RWPE1 (cell line): ENCODE data around the gene BPHL.

Experiments
- CTCF ChIA-PET: fragments of 350-600 bp; sonication (Branson Sonifier 250); formaldehyde crosslinking; extraction: SDS; loops from one replicate; lab custom pipeline; 2021; lab: Yijun Ruan, JAX
- POLR2A ChIA-PET: fragments of 400-600 bp; formaldehyde crosslinking; extraction: SDS; loops from one replicate; lab custom pipeline; 2020; ENCODE audit warnings: antibody characterized with exemption; ENCODE audit not compliant: low non-redundant PET; lab: Yijun Ruan, JAX
- DNase-seq: peaks from one replicate; pipeline ENCODE4 v3.0.0; 2012; ENCODE audit warnings: low spot score
- H3K27ac ChIP-seq: fragments of 450-650 bp; 2 replicates; pipeline ENCODE4 v1.5.1; 2017
- CTCF ChIP-seq: fragments of 450-650 bp; conservative IDR thresholded peaks from 2 replicates; pipeline ENCODE4 v1.5.1; 2017; ENCODE audit warnings: low read depth, mild to moderate bottlenecking

Gene BPHL

GRCh38 chr6:3114377-3114776 is 4.1 kb upstream of the BPHL start:
- ChIA-PET CTCF (no interaction called here), POLR2A (no interaction called here)
- no peak for DNase-seq
- no peak for TF ChIP-seq CTCF
- no peak overlapping the region for H3K27ac ChIP-seq

- POLR2A ChIA-PET, result interaction anchor here (1.0 kb wide), 1 partner anchor 91 kb away, joined by 3 read pairs; no protein-coding TSS in a partner anchor
- no peak for TF ChIP-seq CTCF
- DNase-seq, result no peak
- H3K27ac ChIP-seq, result peak overlapping the region; percentile 88
- CTCF ChIA-PET, result no interaction called here
Measured at GRCh38 chr6:3117912-3118352, 579 bp upstream of the BPHL start.

- no peak for TF ChIP-seq CTCF
- DNase-seq, result peak; percentile 42
- ChIA-PET POLR2A (interaction anchor here (1.0 kb wide), 1 partner anchor 90 kb away, joined by 3 read pairs; no protein-coding TSS in a partner anchor), CTCF (interaction anchor here (1.0 kb wide), 1 partner anchor 10 kb away, joined by 4 read pairs; no protein-coding TSS in a partner anchor)
- H3K27ac ChIP-seq, result peak overlapping the region; percentile 88
Measured at GRCh38 chr6:3119040-3119723, 671 bp downstream of the BPHL start.

GRCh38 chr6:3120765-3121089 is 2.2 kb downstream of the BPHL start:
- no peak overlapping the region for H3K27ac ChIP-seq
- POLR2A ChIA-PET, result no interaction called here
- CTCF ChIA-PET, result interaction anchor here (1.0 kb wide), 1 partner anchor 37 kb away, joined by 5 read pairs; the partner anchor contains the start of gene TUBB2A
- no peak for TF ChIP-seq CTCF
- no peak for DNase-seq

- H3K27ac ChIP-seq, result no peak overlapping the region
- DNase-seq, result no peak
- TF ChIP-seq CTCF, result no peak
- POLR2A ChIA-PET, result no interaction called here
- CTCF ChIA-PET, result interaction anchor here (0.5 kb wide), 1 partner anchor 434 kb away, joined by 3 read pairs; no protein-coding TSS in a partner anchor
Measured at GRCh38 chr6:3122823-3123182, 4.3 kb downstream of the BPHL start.

GRCh38 chr6:3124667-3125066 is 6.2 kb downstream of the BPHL start:
- POLR2A ChIA-PET, result no interaction called here
- TF ChIP-seq CTCF, result no peak
- CTCF ChIA-PET, result interaction anchor here (0.7 to 1.6 kb wide), 4 partner anchors 20 to 127 kb away, joined by 3 to 13 read pairs (median 4); no protein-coding TSS in a partner anchor
- no peak overlapping the region for H3K27ac ChIP-seq
- DNase-seq, result no peak
